ENCODE results near the gene MSI2. TPM values are rescaled to one million over a fixed set of nuclear protein-coding genes. Genes with fewer than 3 reads are reported as not detected.

The MSI2 gene
- polyA plus RNA-seq, 1 of the 3 experiments (the other 2 are of a cell fraction): 24.1 TPM

- Histone ChIP-seq H3K27me3 (ENCODE audit: insufficient read depth) (no peaks in the 10 kb centered on the region), H4K20me1 (ENCODE audit: insufficient read depth) (peaks cover 8% of the 10 kb centered on the region; the same call in 1 of the 2 replicates), H3K36me3 (replicated peaks in 1 of 2; ENCODE audit: control insufficient read depth in 1 of 2, insufficient read depth in 2 of 2, low read length in 1 of 2) (no peaks in the 10 kb centered on the region), H3K27ac (ENCODE audit: low read depth in 2 of 2, low read length in 1 of 2) (peak overlapping the region in 1 of 2 experiments; percentile 12; a peak in 1 of 4 replicates), H3K4me1 (ENCODE audit: control insufficient read depth in 1 of 2, insufficient read depth in 2 of 2, low read depth in 1 of 2, low read length in 1 of 2) (peaks cover 31 to 60% of the 10 kb centered on the region in 2 experiments), H2AFZ (ENCODE audit: low read depth) (no peak overlapping the region), H3K9me2 (no peaks in the 10 kb centered on the region), H3K9ac (no peak overlapping the region), H3F3A (replicated peaks; ENCODE audit: insufficient read depth) (peaks cover 20% of the 10 kb centered on the region), H3K4me3 (ENCODE audit: low read depth in 2 of 2, low read length in 1 of 2) (no peak overlapping the region), H3K4me2 (no peak overlapping the region), H3K79me2 (ENCODE audit: insufficient read depth) (no peaks in the 10 kb centered on the region), H3K9me3 (no peaks in the 10 kb centered on the region)
- 97% methylated on average over 2 of the region's 3 CpGs for WGBS (ENCODE audit: low lambda C conversion rate)
- no peak for DNase-seq
- POLR2A ChIA-PET: interaction anchor here (0.6 to 1.4 kb wide), 2 partner anchors 15 to 190 kb away, joined by 3 to 4 read pairs; no protein-coding TSS in a partner anchor
- CTCF ChIA-PET: interaction anchor here (0.8 to 2.5 kb wide), 4 partner anchors 113 to 529 kb away, joined by 3 to 8 read pairs (median 4); no protein-coding TSS in a partner anchor
- TF ChIP-seq EP300 (IDR thresholded peaks at IDR 0.05; ENCODE audit: borderline replicate concordance in 1 of 2, low read depth in 1 of 2, low read length in 1 of 2): no peak
- no peak for TF ChIP-seq TAF1 (IDR thresholded peaks at IDR 0.05; ENCODE audit: borderline replicate concordance, low read depth, low read length)
- no peak for TF ChIP-seq FOXM1 (IDR thresholded peaks at IDR 0.05; ENCODE audit: low read depth)
- no peak for TF ChIP-seq GATA2 (CRISPR knock-in tag; IDR thresholded peaks at IDR 0.05)
Measured at GRCh38 chr17:57470906-57471305, 214.6 kb downstream of the MSI2 start.

DNA sequence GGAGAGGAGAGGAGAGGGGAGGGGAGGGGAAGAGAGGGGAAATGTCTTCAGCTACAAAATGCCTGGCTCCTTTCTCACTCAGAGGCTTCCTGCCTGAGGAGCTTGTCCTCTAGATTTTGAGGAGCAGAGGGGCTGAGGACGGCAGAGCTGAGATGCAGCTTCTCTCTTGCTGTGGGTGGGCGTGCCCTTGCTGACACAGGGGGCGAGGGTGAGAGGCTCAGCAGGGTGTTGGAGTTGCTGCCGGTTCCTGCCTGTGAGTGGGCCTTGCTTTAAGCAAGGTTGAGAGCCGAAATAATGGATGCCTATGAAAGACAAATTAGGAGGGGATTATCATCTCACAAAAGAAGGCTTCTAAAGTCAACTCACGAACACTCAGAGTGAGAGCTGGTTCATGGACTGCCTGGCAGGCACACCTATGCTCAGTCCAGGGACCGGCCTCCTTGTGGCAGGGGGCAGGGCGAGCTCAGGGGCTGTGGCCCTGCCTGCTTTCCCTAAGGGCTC, 215.6 kb downstream of the MSI2 start:
- DNase-seq: no peak
- Histone ChIP-seq H3F3A (replicated peaks; ENCODE audit: insufficient read depth) (peaks cover 20% of the 10 kb centered on the region), H3K79me2 (ENCODE audit: insufficient read depth) (no peaks in the 10 kb centered on the region), H2AFZ (ENCODE audit: low read depth) (no peak overlapping the region), H3K27me3 (ENCODE audit: insufficient read depth) (no peaks in the 10 kb centered on the region), H3K4me3 (ENCODE audit: low read depth in 2 of 2, low read length in 1 of 2) (no peak overlapping the region), H3K9me3 (no peaks in the 10 kb centered on the region), H3K4me1 (ENCODE audit: control insufficient read depth in 1 of 2, insufficient read depth in 2 of 2, low read depth in 1 of 2, low read length in 1 of 2) (peaks cover 31 to 58% of the 10 kb centered on the region in 2 experiments), H4K20me1 (ENCODE audit: insufficient read depth) (peaks cover 8% of the 10 kb centered on the region; the same call in 1 of the 2 replicates), H3K9me2 (no peaks in the 10 kb centered on the region), H3K27ac (ENCODE audit: low read depth in 2 of 2, low read length in 1 of 2) (peak overlapping the region in 1 of 2 experiments; percentile 47; a peak in 1 of 4 replicates), H3K9ac (no peak overlapping the region), H3K36me3 (replicated peaks in 1 of 2; ENCODE audit: control insufficient read depth in 1 of 2, insufficient read depth in 2 of 2, low read length in 1 of 2) (no peaks in the 10 kb centered on the region), H3K4me2 (no peak overlapping the region)
- 94% methylated on average over 8 of the region's 8 CpGs for WGBS (ENCODE audit: low lambda C conversion rate)
- ChIA-PET CTCF (interaction anchor here (0.8 to 2.5 kb wide), 6 partner anchors 14 to 528 kb away, joined by 3 to 8 read pairs (median 4); no protein-coding TSS in a partner anchor), POLR2A (interaction anchor here (0.7 to 1.4 kb wide), 3 partner anchors 12 to 41 kb away, joined by 3 to 4 read pairs (median 3); no protein-coding TSS in a partner anchor)
- TF ChIP-seq FOXJ3 (CRISPR knock-in tag; IDR thresholded peaks at IDR 0.05) (no peak), CHD2 (IDR thresholded peaks at IDR 0.05; ENCODE audit: low read length, partially characterized antibody) (no peak), ZBTB33 (IDR thresholded peaks at IDR 0.05; ENCODE audit: borderline replicate concordance, low read depth) (no peak)

GRCh38 chr17:57475796-57476195, 219.5 kb downstream of the MSI2 start:
- WGBS (ENCODE audit: low lambda C conversion rate): 93% methylated on average over 6 of the region's 6 CpGs
- TF ChIP-seq TEAD4 (IDR thresholded peaks at IDR 0.05; ENCODE audit: borderline replicate concordance, insufficient read depth) (no peak), MEF2A (IDR thresholded peaks at IDR 0.05; ENCODE audit: borderline replicate concordance, low read depth) (no peak), EZH2phosphoT487 (IDR thresholded peaks at IDR 0.05; ENCODE audit: borderline replicate concordance, low read depth) (no peak), NFIC (IDR thresholded peaks at IDR 0.05; ENCODE audit: borderline replicate concordance) (no peak), JUND (IDR thresholded peaks at IDR 0.05) (no peak)
- TF ChIP-seq, protein P1, sequence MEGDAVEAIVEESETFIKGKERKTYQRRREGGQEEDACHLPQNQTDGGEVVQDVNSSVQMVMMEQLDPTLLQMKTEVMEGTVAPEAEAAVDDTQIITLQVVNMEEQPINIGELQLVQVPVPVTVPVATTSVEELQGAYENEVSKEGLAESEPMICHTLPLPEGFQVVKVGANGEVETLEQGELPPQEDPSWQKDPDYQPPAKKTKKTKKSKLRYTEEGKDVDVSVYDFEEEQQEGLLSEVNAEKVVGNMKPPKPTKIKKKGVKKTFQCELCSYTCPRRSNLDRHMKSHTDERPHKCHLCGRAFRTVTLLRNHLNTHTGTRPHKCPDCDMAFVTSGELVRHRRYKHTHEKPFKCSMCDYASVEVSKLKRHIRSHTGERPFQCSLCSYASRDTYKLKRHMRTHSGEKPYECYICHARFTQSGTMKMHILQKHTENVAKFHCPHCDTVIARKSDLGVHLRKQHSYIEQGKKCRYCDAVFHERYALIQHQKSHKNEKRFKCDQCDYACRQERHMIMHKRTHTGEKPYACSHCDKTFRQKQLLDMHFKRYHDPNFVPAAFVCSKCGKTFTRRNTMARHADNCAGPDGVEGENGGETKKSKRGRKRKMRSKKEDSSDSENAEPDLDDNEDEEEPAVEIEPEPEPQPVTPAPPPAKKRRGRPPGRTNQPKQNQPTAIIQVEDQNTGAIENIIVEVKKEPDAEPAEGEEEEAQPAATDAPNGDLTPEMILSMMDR (IDR thresholded peaks at IDR 0.05): no peak
- TF ChIP-seq, protein P2, sequence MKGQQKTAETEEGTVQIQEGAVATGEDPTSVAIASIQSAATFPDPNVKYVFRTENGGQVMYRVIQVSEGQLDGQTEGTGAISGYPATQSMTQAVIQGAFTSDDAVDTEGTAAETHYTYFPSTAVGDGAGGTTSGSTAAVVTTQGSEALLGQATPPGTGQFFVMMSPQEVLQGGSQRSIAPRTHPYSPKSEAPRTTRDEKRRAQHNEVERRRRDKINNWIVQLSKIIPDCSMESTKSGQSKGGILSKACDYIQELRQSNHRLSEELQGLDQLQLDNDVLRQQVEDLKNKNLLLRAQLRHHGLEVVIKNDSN (IDR thresholded peaks at IDR 0.05; ENCODE audit: borderline replicate concordance, low read depth): no peak
- TF ChIP-seq, protein P3, sequence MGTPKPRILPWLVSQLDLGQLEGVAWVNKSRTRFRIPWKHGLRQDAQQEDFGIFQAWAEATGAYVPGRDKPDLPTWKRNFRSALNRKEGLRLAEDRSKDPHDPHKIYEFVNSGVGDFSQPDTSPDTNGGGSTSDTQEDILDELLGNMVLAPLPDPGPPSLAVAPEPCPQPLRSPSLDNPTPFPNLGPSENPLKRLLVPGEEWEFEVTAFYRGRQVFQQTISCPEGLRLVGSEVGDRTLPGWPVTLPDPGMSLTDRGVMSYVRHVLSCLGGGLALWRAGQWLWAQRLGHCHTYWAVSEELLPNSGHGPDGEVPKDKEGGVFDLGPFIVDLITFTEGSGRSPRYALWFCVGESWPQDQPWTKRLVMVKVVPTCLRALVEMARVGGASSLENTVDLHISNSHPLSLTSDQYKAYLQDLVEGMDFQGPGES (IDR thresholded peaks at IDR 0.05; ENCODE audit: low read depth, low read length): no peak

More at GRCh38 chr17:57475796-57476195, 219.5 kb downstream of the MSI2 start:
- Histone ChIP-seq H2AFZ (ENCODE audit: low read depth) (no peak overlapping the region), H3K79me2 (ENCODE audit: insufficient read depth) (no peaks in the 10 kb centered on the region), H3K27ac (ENCODE audit: low read depth in 2 of 2, low read length in 1 of 2) (peak overlapping the region in 1 of 2 experiments; percentile 8; a peak in 1 of 4 replicates), H3K9ac (no peak overlapping the region), H3K9me3 (no peaks in the 10 kb centered on the region), H3F3A (replicated peaks; ENCODE audit: insufficient read depth) (peaks cover 34% of the 10 kb centered on the region), H3K4me1 (ENCODE audit: control insufficient read depth in 1 of 2, insufficient read depth in 2 of 2, low read depth in 1 of 2, low read length in 1 of 2) (peaks cover 44 to 72% of the 10 kb centered on the region in 2 experiments), H3K27me3 (ENCODE audit: insufficient read depth) (no peaks in the 10 kb centered on the region), H3K4me3 (ENCODE audit: low read depth in 2 of 2, low read length in 1 of 2) (no peak overlapping the region), H3K4me2 (no peak overlapping the region), H3K36me3 (replicated peaks in 1 of 2; ENCODE audit: control insufficient read depth in 1 of 2, insufficient read depth in 2 of 2, low read length in 1 of 2) (no peaks in the 10 kb centered on the region), H3K9me2 (no peaks in the 10 kb centered on the region), H4K20me1 (ENCODE audit: insufficient read depth) (peaks cover 8% of the 10 kb centered on the region; the same call in 1 of the 2 replicates)
- DNase-seq: no peak
- CTCF ChIA-PET: interaction anchor here (1.1 to 3.3 kb wide), 3 partner anchors 36 to 232 kb away, joined by 3 to 12 read pairs (median 4); no protein-coding TSS in a partner anchor
- POLR2A ChIA-PET: no interaction called here
